Dermis microvascular lymphatic vessel endothelial cell (primary cell): Measurements from ENCODE around the gene NDST1. TPM values are rescaled to one million over a fixed set of nuclear protein-coding genes. Genes with fewer than 3 reads are reported as not detected.
"Not testable (repeated sequence)": the region's sequence is repeated elsewhere in the genome, so short reads cannot be mapped to it uniquely, and the experiment has no call there.

ENCODE experiments used
- DNase-seq, 2 donors: peaks; one replicate each; pipeline versions ENCODE4 v3.0.0 to v3.0.0-alpha.2; 2010; ENCODE audit warnings: low read depth in 2 of 2
- total RNA-seq: library from RNA; depleted of rRNA; stranded (reverse); fragments of >200 nt; gene quantifications from 2 replicates; pipeline ENCODE4 v1.2.1, GENCODE V29; 2014

The NDST1 gene
- total RNA-seq = 22.3 and 35.3 TPM in 2 replicates

- no peak for DNase-seq
Observed at GRCh38 chr5:150507474-150508276, at the start of gene NDST1. Gene NDST1, plus strand, starts transcription at chr5:150508131. Its CDS starts 13,124 bp downstream, at chr5:150521255.

- peak in 1 of 2 donors; percentile 39 for DNase-seq
Observed at GRCh38 chr5:150458802-150459557, 49.0 kb upstream of the NDST1 start.

GRCh38 chr5:150460781-150461180 is 47.1 kb upstream of the NDST1 start:
- DNase-seq = no peak

GRCh38 chr5:150461231-150461630 is 46.7 kb upstream of the NDST1 start:
- no peak for DNase-seq

GRCh38 chr5:150464554-150465012 is 43.3 kb upstream of the NDST1 start:
- DNase-seq = peak in 1 of 2 donors; percentile 41

- DNase-seq = peak in 1 of 2 donors; percentile 61
Observed at GRCh38 chr5:150465927-150466326, 42.0 kb upstream of the NDST1 start.

- DNase-seq = no peak
Observed at GRCh38 chr5:150468206-150468605, 39.7 kb upstream of the NDST1 start.

GRCh38 chr5:150469718-150470469 is 38.0 kb upstream of the NDST1 start:
- peak in 1 of 2 donors; percentile 52 for DNase-seq

GRCh38 chr5:150473673-150474358 is 34.1 kb upstream of the NDST1 start:
- DNase-seq = no peak

- not testable (repeated sequence) for DNase-seq
Observed at GRCh38 chr5:150476568-150476967, 31.4 kb upstream of the NDST1 start.

GRCh38 chr5:150479416-150479815 is 28.5 kb upstream of the NDST1 start:
- DNase-seq = no peak

- DNase-seq = no peak
Observed at GRCh38 chr5:150481708-150481965, 26.3 kb upstream of the NDST1 start.

GRCh38 chr5:150481972-150482406 is 25.9 kb upstream of the NDST1 start:
- DNase-seq = no peak

- no peak for DNase-seq
Observed at GRCh38 chr5:150484964-150485692, 22.8 kb upstream of the NDST1 start.

- peak in 1 of 2 donors; percentile 62 for DNase-seq
Observed at GRCh38 chr5:150485693-150486401, 22.1 kb upstream of the NDST1 start.

GRCh38 chr5:150486402-150487198 is 21.3 kb upstream of the NDST1 start:
- peak in 1 of 2 donors; percentile 58 for DNase-seq

- DNase-seq = peak in 1 of 2 donors; percentile 39
Observed at GRCh38 chr5:150487199-150488061, 20.5 kb upstream of the NDST1 start.
